GM21825 (cell line): ENCODE measurements around the gene FASTKD2.
A peak's percentile ranks its signal among the peaks of the same experiment; 100 is the strongest.
"Not testable (repeated sequence)": the region's sequence is repeated elsewhere in the genome, so short reads cannot be mapped to it uniquely, and the experiment has no call there.

Experiments
- ATAC-seq: cut with Tn5 transposase; IDR thresholded peaks from one replicate; pipeline ENCODE4 v1.9.1; 2021; ENCODE audit warnings: mild to moderate bottlenecking, moderate library complexity; ENCODE audit not compliant: unreplicated experiment

The FASTKD2 gene

DNA sequence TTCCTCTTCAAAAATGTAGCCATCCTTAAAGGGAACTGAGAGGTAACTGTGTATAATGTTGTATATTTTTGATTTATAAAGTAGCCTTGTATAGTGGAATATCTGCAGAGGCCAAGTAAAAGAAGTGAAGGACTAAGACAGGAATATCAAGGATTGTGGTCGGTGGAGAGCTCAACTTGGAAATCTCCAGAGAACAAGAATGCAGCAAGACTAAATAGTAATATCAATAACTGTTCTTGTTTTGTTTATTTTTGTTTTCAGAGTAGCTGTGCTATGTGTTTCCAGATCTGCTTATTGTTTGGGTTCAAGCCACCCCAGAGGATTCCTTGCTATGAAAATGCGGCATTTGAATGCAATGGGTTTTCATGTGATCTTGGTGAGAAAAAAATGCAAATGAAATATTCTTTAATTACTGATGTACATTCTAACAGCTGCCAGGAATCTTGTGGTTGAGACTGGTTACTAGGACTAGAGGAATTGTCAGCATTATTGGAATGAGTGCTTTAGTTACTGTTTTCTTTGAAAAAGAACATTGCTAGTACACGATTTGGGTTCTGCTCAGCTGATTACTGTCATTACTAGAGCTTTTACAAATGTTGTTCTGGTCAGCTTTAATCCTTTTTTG is 25.0 kb downstream of the FASTKD2 start:
- no peak for ATAC-seq

DNA sequence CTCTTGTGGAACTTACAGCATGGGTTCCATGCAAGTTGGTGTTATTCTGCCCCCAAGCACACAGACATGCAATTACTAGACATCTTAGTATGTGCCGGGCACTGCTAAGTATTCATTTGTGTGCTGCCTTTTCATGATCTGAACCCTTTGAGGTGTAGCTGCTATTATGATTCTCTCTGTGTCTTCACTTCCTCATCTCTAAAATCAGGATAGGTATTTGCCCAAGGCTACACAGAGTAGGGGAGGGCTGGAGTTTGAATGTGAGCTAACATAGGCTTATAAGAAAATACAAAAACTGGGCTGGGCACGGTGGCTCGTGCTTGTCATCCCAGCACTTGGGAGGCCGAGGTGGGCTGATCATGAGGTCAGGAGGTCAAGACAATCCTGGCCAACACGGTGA is 27.2 kb downstream of the FASTKD2 start:
- no peak for ATAC-seq

DNA sequence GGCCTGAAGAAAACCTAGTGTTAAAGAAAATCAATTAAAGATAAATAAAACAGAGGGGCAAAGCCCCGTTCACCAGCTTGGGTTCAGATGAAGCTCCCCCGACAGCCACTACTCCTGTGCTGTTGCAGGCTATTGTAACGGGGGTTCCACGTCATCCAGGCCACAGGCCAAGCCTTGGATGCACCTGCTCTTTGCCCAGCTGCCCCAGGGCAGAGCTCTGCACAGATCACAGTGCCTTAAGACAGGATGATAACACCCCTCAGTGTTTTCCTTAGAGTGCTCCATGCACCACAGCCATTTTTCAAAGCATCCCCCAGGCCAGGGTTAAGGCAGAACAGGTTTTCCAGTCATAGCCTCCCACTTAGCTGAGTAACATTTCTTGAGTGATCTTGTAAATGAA is 32.0 kb downstream of the FASTKD2 start:
- no peak for ATAC-seq

DNA sequence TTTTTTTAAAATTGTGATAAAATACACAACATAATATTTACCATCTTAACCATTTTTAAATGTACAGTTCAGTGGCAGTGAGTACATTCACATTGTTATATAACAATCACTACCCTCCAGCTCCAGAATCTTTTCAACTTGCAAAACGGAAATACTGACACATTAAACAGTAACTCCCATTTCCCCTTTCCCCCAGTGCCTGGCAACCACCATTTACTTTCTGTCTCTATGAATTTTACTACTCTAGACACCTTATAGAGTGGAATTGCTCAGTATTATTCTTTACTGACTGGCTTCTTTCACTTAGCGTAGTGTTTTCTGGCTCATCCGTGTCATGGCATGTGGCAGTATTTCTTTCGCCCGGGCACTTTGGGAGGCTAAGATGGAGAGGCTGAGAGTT is 32.6 kb downstream of the FASTKD2 start:
- ATAC-seq = peak; percentile 63

DNA sequence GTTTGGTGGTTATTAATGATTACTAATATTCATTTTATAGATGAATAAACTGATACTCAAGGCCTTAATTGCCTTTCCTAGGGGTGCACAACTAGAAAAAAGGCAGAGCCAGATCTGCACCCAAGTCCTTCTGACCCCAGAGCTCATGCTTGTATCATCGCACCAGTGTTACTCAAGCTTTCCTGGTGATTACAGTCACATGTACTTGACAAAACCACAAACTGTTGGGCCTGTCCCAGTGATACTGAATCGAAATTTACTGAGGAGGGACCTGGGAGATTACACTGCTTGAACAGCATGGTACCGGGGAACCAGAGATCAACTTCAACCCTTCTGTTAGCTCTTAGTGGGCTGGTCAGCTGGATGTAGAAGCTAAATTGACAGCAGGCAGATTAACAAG is 33.7 kb downstream of the FASTKD2 start:
- ATAC-seq = no peak

DNA sequence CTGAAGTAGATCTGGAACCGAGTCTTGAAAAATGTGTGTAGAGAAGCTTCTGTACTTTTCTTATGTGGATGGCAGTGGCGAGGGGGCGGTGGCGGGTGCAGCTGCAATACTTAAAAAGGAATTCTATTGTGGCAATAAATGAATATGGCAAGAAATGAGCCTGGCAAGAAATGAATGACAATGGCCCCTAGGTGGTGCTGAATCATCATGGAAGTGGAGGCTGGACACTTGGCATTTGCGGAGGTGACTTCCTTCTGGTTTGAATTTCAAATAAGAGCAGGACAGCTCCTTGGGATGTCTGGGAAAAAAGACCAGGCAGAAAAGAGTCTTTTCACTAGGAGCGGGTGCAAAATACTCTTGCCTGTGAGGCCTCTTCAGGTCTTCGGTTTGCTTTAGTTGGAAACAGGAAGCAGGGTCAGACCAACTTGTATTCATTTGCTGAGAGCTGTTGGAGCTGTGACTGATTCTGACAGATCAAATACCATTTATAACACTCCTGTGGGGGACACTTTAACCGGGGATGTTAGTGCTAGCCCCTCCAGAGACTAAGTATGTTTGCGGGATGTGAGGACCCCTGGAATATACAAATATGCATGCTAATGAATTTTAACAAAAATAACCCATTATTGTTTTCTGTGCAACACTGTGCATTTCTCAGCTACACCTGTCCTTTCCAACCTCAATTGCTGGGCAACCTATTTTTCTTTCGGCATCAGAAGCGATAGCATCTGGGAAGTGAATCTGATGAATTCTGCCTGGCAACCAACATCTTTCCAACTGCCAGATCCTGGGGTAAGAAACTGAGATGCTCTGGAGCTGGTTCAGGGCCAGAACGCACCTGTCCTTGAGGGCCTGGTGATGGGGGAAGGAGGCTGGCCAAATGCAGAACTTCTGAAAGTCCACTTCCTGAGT is 35.4 kb downstream of the FASTKD2 start:
- ATAC-seq = peak; percentile 55

DNA sequence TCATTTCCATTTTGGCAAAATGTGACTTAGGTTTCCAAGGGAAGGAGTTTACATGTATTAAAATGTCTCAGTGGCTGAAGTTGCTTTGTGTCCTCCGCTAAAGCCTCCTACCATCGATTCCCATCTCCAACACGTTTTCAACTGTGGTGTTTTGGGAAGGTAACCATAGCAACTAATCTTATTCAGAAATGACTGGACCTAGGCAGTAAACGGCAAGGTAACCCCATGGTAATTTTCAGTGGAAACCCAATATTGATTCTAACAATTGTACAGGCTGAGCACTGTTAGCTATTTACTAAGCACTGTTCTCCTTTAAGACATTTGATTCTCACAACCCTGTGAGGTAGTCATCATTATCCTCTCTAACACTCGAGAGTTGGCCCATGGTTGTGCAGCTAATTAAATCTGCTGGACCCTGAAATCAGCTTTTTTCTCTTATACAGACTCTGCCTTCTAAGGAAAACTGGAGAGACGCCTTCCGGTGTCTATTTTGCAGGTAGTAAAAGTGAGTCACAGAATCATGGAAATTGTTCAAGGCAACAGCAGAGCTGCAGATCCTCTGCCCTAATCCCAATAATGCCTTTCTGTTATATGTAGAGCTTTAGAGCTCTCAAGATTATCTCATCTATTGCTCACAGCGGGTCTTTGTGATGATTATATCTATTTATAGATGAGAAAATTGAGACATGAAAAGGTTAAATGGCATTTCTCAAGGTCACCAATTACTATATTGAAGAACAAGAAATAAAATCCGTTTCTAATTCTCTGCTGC is 36.2 kb downstream of the FASTKD2 start:
- no peak for ATAC-seq

DNA sequence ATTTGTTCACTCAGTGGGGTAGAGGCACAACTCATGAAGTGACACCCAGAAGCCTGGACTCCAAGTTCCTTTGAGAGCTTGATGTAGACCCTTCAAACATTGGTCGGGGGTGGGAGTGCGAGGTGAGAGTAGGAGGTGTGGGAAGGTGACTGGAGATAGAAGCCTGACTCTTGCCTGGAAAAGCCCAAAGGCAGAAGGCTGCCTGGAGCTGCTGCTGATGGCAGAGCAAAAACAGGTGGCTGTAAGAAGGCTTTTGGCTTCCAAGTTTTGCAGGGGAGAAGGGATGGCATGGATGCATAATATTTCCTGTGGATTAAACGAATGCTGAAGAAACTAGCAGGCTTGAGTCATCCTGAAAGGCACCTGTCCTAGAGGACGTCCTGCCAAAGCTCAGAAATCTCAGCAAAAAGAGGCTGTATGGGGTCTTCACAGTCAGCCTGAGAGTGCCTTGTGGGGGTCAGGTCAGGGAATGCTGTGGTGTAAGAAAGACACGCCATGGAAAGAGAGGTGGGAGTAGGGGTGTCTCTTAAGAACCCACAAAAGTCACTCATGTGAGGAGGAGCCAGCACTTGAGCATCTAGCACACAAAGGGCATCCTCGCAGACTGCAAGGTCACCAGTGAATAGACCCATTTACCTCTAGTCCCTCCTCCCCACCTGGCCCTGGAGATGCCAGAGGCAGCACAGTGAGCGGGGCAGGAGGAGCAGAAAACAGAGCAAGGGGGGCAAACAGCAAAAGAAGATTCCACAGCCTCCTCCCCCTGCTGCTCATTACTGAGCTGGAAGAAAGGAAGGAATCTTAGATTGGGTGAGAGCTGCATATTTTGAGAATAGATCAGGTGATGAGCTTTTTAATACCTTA is 37.5 kb downstream of the FASTKD2 start:
- ATAC-seq = no peak

DNA sequence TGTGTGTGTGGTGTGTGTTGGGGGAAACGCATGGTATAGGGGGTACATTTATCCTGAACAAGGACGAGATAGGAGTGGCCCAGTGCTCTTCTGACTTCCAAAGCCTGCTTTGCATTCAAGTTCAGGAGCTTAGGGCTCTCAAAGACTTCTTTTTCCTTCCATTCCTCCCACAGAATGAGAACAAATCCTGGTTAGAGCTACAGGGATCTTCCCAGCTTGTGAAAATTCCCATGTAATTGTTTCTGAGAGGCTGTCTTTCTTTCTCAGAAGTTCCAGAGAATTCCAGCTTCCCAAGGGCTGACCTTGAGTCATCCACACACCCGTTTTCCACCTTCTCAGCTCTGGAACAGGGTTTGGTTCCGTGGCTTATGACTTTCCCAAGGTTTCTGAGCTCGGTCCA is 38.9 kb downstream of the FASTKD2 start:
- ATAC-seq = no peak

DNA sequence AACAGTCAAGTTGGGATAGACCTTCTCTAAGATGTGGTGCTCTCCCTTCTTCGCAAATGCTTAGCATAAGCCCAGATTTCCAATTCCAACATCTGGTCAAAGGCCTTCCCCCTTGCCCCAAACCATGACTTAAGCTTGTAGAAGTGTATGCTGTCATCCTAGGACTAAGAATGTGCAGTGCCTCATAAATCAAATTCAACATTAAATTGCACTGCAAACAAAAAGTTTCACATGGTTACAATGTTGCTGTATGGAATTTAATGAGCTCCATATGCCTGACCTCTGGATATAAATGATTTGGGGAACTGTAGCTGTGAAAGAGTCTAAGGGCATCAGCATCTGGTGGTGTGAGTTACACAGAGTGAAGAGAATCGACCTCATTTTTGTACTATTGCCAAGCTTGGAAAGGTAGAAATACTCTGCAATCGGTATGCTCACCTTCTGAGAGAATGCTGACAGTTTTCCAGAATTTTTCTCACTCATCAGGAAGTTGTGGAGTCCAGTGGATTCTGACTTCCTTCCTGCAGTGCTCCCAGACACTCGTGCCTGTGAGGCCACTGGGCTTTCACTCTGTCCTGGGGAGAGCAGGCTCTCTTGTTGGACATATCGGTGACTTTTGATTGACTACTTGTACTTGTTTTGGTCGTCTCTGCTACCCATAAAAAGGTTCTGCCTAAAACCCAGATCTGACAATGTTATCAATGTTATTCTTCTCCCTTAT is 40.6 kb downstream of the FASTKD2 start:
- no peak for ATAC-seq

DNA sequence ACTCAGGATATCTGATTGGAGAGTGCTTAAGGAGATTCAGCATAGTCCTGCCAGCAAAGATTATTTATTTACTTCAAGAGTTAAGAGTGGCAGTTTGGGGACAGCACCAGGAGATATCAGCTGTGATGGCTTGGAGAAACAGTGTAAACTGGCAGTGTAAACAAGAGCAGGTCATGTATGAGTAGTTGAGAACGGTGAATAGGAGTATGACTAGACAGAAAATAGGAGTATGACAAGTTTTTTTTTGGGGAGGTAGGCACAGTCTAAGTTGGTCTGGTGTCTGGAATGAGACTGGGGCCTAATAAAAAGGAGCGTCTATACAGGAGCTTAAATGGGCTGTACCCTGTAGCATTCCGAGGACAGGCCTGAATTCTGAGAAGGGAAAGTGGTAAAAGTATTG is 42.2 kb downstream of the FASTKD2 start:
- not testable (repeated sequence) for ATAC-seq

DNA sequence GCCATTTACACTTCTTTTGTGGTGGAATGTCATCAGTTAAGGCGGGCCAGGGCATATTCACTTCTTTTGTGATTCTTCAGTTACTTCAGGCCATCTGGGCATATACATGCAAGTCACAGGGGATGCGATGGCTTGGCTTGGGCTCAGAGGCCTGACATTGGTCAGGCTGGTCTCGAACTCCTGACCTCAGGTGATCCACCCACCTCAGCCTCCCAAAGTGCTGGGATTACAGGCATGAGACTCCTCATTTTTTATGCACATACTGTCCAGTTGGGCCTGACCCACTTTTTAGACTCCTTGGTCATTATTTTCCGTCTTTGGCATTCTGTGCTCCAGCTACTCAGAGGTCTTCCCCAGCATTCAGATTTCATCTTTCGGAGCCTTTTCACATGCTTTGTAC is 47.1 kb downstream of the FASTKD2 start:
- ATAC-seq = not testable (repeated sequence)

DNA sequence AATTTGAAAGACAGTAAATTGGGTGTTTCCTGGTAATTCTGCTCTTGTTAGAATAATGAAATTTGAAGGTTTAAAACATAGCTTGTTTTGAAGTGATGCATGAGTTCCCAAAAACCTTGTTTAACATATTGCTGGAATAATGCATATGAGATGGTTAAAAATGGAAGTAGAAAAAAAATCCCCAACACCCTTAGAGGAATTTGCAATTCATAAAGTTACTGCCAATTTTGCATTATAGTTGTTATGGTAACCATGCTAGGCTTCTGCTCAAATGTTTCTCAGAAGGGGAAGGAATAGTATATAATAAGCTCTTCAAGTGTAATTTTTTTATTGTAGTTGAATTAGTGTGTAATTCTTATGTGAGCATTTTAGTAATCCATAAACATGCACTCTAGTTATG is 49.1 kb downstream of the FASTKD2 start:
- ATAC-seq = no peak

DNA sequence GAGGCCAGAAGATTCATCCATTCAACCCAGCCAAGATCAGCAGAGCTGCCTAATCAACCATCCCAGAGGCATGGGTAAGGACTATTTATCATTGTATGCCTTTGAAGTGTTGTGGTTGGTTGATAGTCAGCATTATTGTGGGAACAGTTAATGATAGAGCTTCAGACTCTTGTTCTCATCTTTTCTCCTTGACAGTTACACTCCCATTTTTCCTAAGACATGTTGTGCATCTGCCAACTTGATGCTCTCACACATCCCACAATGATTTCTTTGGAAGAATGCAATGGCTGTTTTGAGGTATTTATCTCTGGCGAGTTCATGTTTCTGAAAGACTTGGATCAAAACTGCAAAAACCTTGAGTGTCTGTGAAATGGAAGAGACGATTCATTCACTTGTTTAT is 55.4 kb downstream of the FASTKD2 start:
- no peak for ATAC-seq

DNA sequence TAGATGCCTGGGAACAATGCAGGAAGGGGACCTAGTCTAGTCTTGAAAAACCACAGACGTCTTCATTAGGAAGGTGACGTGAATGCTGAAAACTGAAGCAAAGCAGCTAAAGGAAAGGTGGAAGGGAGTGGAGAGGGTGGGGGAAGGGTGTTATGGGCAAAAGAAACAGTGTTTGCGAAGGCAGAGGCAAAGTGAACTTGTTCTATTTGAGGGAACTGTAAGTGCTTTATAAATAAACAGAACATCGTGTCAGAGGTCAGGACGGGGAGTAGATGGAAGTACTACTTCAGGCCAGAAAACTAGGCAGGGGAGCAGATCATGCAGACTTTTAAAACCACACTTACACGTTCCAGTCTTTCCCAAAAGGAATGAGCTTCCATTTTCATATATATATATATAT is 57.8 kb downstream of the FASTKD2 start:
- ATAC-seq = no peak

DNA sequence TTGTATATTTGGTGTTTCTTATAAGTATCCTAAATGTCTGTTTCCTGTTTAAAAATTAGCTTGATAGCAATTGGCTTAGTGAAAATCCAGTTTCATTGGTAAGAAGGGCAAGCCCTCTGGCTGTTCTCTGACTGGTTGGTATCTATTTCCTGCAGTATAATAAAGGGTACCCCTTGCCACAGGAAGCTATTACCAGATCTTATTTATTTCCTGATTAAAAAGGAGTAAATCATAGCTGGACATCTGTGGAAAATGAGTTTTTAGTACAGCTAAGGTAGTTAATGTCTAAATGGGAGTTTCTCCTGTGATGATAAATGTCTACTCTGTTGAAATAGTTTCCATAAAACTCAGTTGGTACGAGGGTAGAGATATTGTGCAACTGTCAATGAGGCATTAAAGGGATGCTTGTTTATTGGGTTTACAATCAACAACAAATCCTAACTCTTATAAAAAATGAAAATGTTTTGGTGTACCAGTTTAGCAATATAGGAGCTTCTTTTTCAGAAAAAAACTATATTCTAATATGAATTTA is 58.7 kb downstream of the FASTKD2 start:
- ATAC-seq = no peak

DNA sequence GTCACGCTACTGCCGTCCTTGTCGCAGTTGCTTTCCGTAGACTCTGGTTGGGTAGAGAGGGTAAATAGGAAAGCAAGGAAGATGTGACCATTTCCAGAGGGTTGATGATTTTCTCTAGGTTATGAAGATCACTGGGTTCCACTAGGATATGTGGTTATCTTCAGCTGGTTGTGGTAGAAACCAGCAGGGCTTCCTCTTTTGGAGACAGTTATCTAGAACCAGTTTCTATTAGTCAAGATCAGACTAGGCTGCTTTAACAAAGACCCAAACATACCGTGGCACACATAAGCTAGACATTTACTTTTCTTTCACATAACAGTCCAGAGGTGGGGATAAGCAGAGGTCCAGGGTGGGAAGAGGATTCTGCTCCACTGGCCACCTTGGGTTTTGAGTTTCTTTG is 59.6 kb downstream of the FASTKD2 start:
- no peak for ATAC-seq

DNA sequence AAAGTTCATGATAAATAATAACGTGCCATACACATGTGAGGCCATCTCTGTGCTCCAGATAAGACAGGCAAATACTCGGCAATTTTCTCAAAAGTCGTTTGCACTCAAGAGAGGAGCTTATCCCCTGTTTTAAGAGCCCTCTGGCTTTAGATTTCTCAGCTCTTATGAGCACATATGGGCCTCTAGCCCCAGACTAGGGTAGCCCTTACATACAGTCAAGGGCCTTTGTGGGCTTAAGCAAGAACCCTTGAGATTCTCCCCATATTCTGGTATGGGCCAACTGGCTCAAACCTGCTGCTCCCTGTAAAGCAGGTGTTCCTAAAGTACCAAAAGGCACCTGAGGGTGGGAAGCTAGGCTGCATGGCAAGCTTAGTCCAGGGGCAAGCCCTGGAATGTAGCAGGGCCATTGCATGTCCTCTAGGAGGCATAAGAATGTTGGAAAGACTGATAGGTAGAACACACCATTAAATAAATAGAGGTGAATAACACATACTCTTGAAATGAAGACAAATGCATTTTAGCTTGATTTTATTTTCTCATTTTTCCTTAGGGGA is 66.1 kb downstream of the FASTKD2 start:
- ATAC-seq = no peak

DNA sequence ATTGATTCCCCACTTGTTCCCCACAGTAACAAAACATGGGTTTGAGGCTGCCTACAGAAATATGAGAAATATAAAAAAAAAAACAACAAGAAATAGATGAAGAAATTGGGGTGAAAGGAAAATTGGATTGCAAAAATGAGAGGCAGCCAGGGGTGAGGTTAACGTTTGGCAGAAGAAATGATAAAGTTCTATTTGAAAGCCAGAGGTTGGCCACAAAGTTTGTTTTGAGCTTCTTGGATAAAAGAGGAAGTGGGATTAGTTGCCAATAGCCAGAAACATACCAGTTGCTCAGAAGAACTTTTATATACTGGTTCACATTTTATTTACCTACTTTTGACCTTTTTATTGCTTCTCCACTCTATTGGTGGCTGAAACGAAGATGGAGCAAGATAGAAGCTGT is 67.5 kb downstream of the FASTKD2 start:
- no peak for ATAC-seq

DNA sequence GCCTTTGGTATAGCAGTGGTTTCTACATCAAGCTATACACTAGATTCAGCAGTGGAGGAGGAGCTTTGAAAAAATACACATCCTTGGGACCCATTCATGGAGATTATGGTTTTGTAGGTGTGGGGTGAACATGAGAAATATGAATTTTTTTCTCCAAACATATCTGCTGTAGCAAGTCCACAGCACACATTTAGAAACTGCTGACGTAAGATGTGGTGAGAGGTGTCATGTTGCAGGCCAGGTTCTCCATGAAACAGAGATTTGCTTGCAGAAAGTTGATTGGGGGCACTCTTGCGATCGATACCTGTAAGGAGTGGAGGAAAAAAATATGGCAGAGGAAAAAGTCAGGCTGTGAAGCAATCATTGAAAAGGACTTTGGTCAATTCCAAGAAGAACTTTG is 67.9 kb downstream of the FASTKD2 start:
- ATAC-seq = no peak
